ENCODE data around the gene PLEKHA1.

The PLEKHA1 gene

GRCh38 chr10:122374237-122374858 is at the start of gene PLEKHA1:
Gene PLEKHA1, plus strand, starts transcription at chr10:122374708. Its CDS starts 18,493 bp downstream, at chr10:122393201.
- peak; percentile 23 for DNase-seq

DNA sequence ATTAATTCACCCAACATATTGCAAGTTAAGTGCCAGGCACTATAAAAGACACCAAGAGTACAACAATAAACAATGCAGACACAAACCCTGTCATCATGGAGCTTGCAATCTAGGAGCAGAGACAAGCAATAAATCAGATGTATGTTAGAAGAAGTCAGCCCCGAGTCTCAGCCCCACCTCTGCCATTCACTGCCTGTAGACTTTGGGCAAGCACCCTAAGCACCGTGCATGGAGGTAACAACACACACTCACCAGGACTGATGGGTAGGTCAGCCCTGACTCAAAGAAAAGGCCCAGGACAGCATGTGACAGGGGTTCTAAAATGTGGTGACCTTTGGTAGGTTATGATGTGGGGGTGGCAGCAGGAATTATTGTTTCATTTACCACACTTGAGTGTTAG is 49.3 kb upstream of the PLEKHA1 start:
- DNase-seq, result no peak

DNA sequence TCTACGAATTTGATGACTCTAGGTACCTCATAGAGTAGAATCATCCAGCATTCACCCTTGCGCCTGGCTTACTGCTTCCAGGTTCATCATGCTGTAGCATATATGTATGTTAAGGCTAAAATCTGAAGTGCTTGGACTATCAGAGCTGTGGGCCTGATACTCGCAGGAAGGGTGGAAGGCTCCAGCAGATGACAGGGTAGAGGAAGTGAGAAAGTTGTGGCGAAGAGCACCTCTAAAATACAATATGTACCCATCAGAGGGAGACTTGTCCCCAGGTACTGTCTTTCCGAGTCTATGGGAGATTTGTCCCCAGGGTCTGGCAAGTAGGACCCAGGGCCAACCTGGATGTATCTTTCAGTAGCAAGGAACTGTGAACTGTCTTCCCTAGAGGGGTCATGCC is 48.1 kb upstream of the PLEKHA1 start:
- DNase-seq, result no peak

- no peak for DNase-seq
Observed at GRCh38 chr10:122326806-122327205, 47.7 kb upstream of the PLEKHA1 start.

GRCh38 chr10:122327237-122328206 is 47.0 kb upstream of the PLEKHA1 start:
- no peak for DNase-seq

DNA sequence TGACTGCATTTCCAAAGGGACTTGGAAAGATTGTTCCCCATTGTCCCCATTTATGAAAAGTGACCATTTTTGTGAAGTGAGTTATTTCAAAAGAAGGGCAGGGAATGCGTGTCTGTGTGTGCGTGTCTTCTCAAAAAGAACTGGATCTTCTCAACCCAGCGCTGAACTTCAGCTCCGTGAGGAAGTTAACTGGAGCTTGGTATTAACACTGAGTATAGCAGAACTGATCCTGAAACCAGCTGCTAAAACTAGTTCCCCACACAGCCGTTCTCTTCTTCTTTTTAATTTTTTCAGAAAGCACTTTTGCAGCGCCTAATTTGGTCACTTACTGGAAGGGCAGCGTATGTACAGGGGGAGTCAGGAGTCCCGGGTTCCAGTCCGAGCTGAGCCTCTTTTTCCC is 45.8 kb upstream of the PLEKHA1 start:
- DNase-seq, result no peak

DNA sequence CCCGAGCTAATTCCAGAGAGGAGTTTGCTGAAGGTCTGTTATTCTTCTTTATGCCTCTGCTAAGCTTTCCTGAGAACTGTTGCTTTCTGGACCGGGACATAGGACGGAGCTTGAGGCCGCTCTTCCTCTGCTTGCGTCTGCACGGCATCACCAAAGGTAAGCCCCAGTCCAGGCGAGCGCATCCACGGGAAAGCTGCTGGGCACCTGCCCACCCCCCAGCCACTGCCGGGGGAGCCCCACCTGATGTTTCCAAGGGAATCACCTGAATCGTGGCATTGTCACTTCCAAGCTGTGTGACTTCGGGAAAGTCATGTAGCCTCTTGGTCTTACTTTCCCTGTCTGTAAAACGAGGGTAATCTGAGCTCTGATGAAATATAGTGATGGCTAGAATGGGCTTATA is 45.1 kb upstream of the PLEKHA1 start:
- no peak for DNase-seq

GRCh38 chr10:122331100-122331499 is 43.4 kb upstream of the PLEKHA1 start:
- DNase-seq, result no peak

- DNase-seq, result no peak
Observed at GRCh38 chr10:122331615-122332446, 42.7 kb upstream of the PLEKHA1 start.

- DNase-seq, result no peak
Observed at GRCh38 chr10:122333037-122333436, 41.5 kb upstream of the PLEKHA1 start.

GRCh38 chr10:122336332-122336731 is 38.2 kb upstream of the PLEKHA1 start:
- no peak for DNase-seq

DNA sequence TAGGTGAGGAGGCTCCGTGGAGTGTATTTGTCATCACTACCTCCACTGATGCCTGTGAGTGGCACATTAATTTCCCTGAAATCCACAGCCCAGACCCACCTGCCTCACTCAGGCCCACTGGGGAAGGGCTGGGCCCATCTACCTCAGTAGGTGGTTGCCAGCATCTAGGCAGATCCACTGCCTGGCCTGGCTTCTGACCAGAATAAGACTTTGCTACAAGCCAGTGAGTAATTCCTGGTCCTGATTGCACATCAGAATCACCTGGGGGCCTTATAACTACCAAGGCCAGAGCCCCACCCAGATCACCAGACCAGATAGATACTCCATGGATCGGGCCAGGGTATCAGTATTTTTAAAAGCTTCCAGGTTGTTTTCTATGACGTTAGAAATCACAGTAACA is 37.5 kb upstream of the PLEKHA1 start:
- DNase-seq, result no peak

DNA sequence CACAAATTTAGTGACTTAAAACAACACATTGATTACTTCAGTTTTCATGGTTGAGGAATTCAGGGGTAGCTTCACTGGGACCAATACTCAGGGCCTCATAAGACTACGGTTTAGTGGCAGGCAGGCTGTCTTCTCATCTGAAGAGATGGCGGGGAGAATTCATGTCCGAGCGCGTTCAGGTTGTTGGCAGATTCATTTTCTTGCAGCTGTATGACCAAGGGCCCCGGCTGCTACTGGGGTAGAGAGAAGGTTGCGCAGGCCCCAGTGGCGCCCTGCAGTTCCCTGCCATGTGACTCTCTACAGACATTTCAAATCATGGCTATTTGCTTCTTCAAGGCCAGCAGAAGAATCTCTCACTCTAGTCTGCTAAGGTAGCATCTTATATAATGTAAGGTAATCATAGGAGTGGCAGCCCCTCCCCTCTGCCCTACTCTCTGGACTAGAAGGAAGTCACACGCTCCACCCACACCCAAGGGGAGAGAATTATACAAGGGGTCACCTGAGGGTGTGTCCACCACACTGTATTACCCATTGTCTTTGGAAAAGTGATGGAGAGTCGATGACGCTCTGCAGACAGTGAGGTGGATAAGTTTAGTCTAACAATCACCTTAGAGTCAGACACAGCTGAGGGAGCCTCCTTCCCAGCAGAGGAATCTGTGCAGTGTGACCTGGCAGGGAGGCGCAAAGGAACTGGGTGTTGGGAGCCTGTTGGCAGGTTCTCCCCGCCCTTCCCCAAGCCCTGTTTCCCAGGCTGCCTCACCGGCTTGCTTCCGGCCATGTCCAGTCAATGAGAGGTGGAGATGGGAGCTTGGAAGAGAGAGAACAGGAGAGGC is 35.7 kb upstream of the PLEKHA1 start:
- DNase-seq, result no peak

DNA sequence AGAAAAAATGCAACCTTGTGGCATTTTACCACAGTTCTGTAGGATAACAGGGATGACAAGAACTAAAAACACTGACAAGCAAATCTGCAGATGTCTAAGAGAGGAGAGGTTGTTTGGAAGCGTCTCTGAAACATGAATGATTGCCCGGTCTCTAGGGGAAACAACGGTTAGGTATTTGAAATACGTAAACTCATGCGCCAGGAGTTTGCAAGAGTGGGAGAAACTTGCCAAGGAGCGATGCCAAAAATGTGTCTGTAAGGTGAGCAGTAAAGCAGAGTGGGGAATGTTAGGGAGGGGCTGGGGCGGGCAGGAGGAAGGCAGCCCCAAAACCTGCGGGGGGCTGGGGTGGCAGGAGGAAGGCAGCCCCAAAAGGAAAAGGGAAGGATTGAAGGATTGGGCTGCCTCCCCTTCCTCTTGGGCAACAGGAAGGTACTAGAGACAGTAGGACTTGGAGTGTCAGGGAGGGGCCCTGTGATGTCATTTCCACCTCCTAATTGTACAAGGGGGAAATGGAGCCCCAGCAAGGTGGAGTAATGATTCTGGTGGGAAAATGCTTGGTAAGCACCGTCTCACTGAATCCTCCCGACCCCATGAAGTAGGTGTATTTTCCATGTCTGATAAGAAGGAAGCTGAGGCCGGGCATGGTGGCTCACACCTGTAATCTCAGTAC is 33.2 kb upstream of the PLEKHA1 start:
- no peak for DNase-seq

DNA sequence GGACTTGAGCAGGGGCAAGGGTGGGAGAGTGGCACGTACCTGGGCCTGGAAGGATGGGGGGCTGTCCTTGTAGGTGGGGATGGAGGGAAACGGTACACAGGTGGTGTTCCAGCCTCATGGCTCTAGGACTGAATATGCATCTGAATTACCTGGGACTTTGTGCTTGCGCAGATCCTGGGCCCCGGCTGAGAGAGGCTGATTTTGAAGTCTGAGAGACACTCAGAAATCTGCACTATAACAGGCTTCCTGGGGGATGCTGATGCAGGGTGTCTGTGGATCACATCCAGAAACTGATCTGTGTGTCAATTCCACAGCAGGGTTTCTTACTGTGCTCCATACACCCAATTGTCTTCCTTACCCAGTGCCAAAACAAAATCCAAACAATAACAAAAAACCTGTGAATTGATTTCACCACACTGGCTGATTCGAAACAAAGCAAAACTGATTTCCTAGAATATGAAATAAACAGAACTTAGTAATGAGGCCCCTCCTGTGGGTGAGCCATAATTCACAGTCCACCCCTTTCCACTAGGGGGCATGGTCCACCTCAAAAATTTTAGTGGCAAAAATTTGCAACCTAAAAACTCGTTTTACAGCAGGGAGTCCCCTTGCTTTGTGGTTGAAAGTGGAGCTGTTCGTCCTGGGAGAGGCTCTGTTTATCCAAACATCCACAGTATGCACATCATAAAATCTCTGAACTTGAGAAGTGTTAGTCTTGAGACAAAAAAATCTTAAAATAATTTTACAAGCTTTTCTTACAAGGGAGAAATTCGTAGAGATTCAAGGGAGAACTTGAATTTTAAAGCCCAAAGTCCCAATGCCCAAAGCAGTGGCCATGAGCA is 32.0 kb upstream of the PLEKHA1 start:
- peak; percentile 9 for DNase-seq

GRCh38 chr10:122343135-122343800 is 31.2 kb upstream of the PLEKHA1 start:
- DNase-seq, result no peak

DNA sequence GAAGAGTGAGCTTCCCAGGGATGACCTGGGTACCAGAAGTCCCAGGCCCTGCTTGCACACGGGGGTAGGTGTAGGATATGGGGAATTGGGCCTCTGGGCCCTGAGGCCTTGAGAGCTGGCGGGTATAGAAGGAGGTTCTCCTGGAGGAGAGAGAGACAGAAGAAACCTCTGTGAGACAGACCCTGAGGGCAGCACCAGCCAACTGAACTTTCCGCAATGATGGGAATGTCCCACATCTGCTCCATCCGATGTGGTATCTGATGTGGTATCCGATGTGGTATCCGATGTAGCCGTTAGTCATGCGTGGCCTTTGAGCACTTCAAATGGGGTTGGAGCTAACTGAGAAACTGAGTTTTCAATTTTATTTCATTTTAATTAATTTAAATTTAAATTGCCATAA is 30.6 kb upstream of the PLEKHA1 start:
- DNase-seq, result no peak

DNA sequence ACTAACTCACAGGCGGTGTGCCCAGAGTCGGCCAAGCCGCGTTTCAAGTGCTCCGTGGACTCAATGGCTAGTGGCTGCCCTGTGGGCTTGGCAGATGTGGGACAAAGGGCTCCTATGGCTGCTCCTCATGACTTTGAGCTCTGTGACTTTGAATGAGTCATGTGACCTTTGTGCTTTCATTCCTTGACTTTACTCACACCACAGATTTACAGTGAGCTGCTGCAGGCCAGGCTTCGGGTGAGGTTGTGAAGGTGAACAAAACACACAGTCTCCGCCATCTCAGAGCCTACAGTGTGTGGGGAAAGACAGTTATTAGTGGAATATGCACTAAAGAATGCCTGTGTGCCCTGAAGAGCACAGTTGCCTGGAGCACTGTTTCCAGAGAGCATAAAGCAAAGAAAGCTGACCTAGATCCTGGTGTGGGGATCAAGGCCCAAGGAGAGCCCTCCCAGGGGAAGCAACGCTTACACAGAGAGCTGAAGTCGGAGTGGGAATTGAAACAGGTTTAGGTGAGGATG is 29.7 kb upstream of the PLEKHA1 start:
- no peak for DNase-seq

DNA sequence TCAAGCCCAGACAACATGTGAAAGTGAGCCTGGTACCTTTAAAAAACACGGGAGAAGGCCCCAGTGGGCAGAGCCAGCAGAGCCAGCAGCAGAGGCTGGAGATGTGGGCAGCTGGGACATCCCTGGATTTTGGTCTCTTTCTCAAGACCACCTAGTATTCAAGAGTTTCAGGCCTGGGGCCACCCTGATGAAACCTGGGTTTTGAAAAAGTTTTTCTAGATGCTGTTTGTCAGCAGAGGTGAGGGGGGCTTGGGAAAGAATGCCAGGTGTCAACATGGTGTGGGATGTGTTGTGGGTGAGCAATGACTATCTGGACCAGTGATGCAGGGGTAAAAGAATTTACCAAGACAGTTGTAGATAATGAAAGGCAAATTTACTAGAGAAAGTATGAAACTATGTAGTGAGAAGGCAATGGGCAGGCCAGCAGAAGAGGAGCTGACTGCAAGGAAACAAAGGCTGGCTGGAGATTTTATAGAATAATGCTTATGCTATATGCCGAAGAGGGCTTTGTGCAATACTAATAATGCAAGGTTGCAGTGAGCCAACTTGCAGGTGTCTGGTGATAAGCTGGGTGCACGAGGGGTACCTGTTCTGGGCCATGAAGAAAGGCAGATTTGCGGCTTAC is 28.1 kb upstream of the PLEKHA1 start:
- DNase-seq, result no peak

Measured in NCI-H1694 (cell line).